A204.1 (cell line): Measurements from ENCODE around the gene KDM3A.
"Not testable (repeated sequence)": the region's sequence is repeated elsewhere in the genome, so short reads cannot be mapped to it uniquely, and the experiment has no call there.

ENCODE experiments used
- FAIRE-seq: peaks from 2 replicates; lab custom pipeline; 2012; peaks lifted over from hg19 to GRCh38; lab: Jason Lieb, UNC

KDM3A gene

GRCh38 chr2:86484385-86484784 lies 43.2 kb downstream of the KDM3A start:
- FAIRE-seq = no peak

- FAIRE-seq = no peak
These were observed 43.9 kb downstream of the KDM3A start for GRCh38 chr2:86485103-86485502.

- FAIRE-seq = no peak
These were observed 44.6 kb downstream of the KDM3A start for GRCh38 chr2:86485802-86486201.

GRCh38 chr2:86487062-86487461 lies 45.9 kb downstream of the KDM3A start:
- FAIRE-seq = no peak

- no peak for FAIRE-seq
These were observed 47.5 kb downstream of the KDM3A start for GRCh38 chr2:86488561-86489250.

GRCh38 chr2:86489542-86489941 lies 48.4 kb downstream of the KDM3A start:
- no peak for FAIRE-seq

- FAIRE-seq = no peak
These were observed 49.1 kb downstream of the KDM3A start for GRCh38 chr2:86490245-86490644.

- no peak for FAIRE-seq
These were observed 49.9 kb downstream of the KDM3A start for GRCh38 chr2:86491088-86491487.

- no peak for FAIRE-seq
These were observed 50.9 kb downstream of the KDM3A start for GRCh38 chr2:86492048-86492453.

- FAIRE-seq = not testable (repeated sequence)
These were observed 55.2 kb downstream of the KDM3A start for GRCh38 chr2:86496391-86496790.

- FAIRE-seq = no peak
These were observed 57.5 kb downstream of the KDM3A start for GRCh38 chr2:86498468-86499260.

- FAIRE-seq = no peak
These were observed 58.2 kb downstream of the KDM3A start for GRCh38 chr2:86499326-86499725.

- no peak for FAIRE-seq
These were observed 59.3 kb downstream of the KDM3A start for GRCh38 chr2:86500325-86501083.

GRCh38 chr2:86507600-86507999 lies 66.4 kb downstream of the KDM3A start:
- FAIRE-seq = no peak

- no peak for FAIRE-seq
These were observed 69.3 kb downstream of the KDM3A start for GRCh38 chr2:86510436-86510933.

GRCh38 chr2:86512034-86512433 lies 70.9 kb downstream of the KDM3A start:
- FAIRE-seq = no peak

GRCh38 chr2:86512892-86513291 lies 71.7 kb downstream of the KDM3A start:
- no peak for FAIRE-seq

GRCh38 chr2:86513948-86514660 lies 72.9 kb downstream of the KDM3A start:
- no peak for FAIRE-seq

- no peak for FAIRE-seq
These were observed 77.3 kb downstream of the KDM3A start for GRCh38 chr2:86518481-86518880.

- no peak for FAIRE-seq
These were observed 78.2 kb downstream of the KDM3A start for GRCh38 chr2:86519349-86519748.

- no peak for FAIRE-seq
These were observed 79.0 kb downstream of the KDM3A start for GRCh38 chr2:86520153-86520552.

GRCh38 chr2:86521922-86522321 lies 80.8 kb downstream of the KDM3A start:
- no peak for FAIRE-seq
